HG03378 (cell line): ENCODE results near the gene CDKN2A.
"Not testable (repeated sequence)": the region's sequence is repeated elsewhere in the genome, so short reads cannot be mapped to it uniquely, and the experiment has no call there.

ENCODE experiments used
- ATAC-seq: cut with Tn5 transposase; IDR thresholded peaks from one replicate; pipeline ENCODE4 v1.9.1; 2021; ENCODE audit warnings: mild to moderate bottlenecking, moderate library complexity; ENCODE audit not compliant: unreplicated experiment

CDKN2A gene

DNA sequence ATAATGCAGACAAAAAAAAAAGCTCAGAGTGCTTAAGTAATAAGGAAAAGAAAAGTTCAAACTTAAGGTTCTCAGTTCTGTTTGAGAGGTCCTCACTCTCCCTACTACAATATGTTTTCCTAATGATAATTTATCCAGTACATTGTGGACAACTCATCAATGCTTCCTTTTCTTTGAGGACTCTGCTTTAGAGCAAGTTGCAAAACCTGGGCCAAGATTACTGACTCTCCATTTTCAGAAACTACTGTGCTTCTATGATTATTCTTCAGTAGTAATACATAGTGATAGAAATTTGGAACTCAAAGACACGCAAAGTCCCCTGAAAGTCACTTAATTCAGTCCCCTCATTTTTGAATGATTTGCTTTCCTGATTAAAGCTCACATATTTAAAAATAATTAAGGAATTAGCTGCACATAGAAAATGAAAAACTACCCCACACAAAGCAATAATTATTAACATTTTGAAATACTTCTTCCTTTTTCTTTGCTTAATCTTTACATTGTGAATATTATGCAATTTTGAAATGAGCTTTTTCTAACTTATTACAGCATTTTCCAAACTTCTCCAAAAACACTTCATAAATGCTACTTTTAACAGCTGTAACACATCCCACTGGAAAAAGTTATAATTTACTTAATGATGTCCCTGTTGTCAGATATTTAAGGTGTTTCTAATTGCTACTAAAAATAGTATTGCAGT, 11.2 kb downstream of the CDKN2A start:
- no peak for ATAC-seq

DNA sequence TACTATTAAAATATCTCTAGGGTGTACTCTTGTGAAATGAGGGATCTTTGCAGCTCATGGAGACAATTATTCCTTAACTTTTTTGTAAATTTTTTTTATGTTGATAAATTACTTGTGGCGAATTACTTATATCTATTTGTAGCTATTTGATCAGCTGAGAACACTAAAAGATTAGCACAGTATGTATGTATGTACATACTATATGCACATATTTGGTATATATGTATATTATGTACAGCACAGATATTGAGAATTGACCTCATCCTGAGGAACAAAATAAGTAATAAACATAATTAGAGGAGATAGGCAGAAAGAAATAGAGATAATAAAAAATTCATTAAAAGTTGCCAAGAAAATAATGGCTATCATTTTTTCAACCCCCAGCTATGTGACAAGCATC, 11.8 kb downstream of the CDKN2A start:
- ATAC-seq, result no peak

DNA sequence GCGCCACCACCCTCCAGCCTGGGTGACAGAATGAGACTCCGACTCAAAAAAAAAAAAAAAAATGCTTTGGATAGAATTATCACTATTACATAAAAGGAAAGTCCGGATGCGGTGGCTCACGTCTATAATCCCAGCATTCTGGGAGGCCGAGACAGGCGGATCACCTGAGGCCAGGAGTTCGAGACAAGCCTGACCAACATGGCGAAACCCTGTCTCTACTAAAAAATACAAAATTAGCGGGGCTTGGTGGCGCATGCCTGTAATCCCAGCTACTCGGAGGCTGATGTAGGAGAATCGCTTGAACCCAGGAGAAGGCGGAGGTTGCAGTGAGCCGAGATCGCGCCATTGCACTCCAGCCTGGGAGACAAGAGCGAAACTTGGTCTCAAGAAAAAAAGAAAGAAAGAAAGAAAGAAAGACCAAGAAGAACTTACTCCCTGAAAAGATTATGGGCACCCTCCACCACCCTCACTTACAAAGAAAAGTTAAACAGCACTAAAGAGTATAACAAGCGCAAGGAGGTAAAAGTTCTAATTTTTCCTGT, 17.8 kb downstream of the CDKN2A start:
- ATAC-seq, result no peak

DNA sequence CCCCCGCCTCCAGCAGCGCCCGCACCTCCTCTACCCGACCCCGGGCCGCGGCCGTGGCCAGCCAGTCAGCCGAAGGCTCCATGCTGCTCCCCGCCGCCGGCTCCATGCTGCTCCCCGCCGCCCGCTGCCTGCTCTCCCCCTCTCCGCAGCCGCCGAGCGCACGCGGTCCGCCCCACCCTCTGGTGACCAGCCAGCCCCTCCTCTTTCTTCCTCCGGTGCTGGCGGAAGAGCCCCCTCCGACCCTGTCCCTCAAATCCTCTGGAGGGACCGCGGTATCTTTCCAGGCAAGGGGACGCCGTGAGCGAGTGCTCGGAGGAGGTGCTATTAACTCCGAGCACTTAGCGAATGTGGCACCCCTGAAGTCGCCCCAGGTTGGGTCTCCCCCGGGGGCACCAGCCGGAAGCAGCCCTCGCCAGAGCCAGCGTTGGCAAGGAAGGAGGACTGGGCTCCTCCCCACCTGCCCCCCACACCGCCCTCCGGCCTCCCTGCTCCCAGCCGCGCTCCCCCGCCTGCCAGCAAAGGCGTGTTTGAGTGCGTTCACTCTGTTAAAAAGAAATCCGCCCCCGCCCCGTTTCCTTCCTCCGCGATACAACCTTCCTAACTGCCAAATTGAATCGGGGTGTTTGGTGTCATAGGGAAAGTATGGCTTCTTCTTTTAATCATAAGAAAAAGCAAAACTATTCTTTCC, 19.3 kb downstream of the CDKN2A start:
- ATAC-seq, result peak; percentile 49

DNA sequence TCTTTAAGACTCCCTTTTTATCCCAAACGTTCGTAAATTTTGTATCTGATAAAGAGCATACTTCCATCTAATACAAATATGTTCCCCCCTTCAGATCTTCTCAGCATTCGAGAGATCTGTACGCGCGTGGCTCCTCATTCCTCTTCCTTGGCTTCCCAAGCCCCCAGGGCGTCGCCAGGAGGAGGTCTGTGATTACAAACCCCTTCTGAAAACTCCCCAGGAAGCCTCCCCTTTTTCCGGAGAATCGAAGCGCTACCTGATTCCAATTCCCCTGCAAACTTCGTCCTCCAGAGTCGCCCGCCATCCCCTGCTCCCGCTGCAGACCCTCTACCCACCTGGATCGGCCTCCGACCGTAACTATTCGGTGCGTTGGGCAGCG, 19.9 kb downstream of the CDKN2A start:
- ATAC-seq, result no peak

DNA sequence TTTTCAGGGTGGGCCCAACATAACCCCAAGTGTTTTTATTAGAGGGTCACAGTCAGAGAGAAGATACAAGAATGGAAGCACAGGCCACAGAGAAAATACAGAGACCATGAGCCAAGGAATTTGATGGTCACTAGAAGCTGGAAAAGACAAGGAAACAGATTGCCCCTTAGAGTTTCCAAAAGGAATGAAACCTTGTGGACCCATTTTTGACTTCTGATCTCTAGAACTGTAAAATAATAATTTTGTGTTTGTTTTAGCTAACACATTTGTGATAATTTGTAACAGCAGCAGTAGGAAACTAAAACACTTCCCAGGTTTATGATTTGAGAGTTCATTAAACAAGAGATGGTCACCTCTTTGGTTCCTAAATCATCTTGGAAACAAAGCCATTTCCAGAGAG, 21.8 kb downstream of the CDKN2A start:
- no peak for ATAC-seq

DNA sequence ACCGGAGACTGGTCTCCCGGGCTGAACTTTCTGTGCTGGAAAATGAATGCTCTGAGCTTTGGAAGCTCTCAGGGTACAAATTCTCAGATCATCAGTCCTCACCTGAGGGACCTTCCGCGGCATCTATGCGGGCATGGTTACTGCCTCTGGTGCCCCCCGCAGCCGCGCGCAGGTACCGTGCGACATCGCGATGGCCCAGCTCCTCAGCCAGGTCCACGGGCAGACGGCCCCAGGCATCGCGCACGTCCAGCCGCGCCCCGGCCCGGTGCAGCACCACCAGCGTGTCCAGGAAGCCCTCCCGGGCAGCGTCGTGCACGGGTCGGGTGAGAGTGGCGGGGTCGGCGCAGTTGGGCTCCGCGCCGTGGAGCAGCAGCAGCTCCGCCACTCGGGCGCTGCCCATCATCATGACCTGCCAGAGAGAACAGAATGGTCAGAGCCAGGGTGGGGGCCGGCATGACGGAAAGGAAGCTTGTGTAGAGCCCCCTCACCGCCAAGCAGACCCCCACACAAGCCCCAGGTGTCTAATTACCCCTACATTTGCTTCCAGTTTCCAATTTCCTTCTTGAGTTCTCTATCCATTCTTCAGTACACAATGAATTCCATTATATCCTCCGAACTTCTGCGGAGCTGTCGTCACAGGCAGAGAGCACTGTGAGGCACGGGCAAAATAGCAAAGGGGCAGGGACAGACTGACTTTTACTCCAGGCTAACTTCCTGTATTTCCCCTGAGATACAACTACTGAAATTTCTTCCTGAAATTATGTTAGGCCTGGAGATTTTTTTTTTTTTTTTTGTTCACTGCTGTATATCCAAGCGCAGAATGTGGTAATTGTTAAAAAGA, 23.2 kb downstream of the CDKN2A start:
- no peak for ATAC-seq

DNA sequence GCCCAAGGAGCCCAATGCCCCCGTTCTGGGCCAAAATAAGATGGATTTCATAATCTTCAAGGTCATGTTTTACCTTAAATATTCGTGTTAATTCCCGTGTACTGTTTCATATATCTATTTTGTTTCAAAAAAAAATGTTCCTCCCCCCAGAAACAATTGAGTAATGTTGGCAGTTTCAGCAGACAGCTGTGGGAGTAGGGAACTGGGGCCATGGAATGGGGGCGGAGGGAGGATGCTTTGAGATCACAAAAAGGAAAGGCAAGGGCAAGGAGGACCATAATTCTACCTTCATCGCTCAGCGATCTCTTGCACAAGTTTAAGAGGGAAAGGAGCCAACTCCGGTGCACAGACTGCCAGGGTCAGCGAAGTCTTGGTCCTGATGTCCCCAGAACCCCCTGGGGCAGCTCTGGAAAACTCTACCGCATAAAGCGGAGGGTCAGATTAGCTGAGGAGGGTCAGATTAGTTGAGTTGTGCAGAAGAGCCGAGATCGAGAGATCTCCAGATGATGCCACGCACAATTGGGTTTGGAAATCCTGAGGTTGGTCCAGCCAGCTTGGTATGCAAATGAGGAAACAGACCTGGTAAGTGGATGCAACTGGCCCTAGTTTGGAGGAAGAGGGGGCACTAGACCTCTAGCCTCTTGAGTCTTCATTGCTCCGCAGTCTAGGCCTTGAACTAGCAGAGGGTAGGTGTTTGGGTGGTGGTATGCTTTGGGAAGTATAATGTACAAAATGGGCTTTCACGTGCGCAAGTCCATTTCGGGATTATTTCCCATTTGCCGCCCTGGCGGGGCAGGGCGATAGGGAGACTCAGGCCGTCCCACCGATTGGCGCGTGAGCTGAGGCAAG, 24.0 kb downstream of the CDKN2A start:
- no peak for ATAC-seq

DNA sequence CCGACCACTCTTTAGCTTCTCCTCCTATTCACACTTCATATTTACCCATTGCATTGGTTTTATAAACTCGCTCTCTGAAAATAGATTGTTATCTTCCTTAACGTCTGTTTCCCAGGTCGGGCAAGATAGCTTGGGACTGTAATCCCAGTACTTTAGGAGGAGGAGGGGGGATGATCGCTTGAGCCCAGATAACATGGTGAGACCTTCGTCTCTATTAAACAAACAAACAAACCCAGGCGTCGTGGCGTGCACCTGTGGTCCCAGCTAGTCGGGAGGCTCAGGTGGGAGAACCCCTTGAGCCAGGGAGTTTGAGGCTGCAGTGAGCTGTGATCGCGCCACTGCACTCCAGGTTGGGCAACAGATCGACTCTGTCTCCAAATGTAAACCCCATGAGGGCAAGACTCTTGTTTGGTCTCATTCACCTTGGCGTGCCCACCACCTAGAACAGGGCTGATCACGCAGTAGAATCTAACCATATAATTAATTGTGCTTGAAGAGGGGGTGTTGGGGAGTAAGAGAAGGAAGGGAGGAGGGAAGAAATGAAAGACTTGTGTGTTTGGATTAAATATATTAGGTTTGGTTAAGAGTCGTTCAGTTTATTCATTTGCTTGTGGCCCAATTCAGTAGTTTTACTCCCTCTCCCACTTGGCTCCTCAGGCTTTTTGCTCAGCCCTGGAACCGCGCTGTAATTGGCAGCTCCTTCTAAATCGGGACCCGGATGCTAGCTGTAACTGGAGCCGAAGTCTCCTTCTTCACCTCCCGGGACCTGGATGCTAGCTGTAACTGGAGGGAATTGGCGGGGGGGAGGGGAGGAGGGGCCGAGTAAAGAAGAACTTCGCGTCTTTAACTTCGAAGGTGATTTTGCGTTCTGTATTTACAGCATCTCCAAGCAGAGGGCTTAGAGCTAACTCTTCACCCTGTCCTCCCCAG, 24.9 kb downstream of the CDKN2A start:
- ATAC-seq, result no peak

DNA sequence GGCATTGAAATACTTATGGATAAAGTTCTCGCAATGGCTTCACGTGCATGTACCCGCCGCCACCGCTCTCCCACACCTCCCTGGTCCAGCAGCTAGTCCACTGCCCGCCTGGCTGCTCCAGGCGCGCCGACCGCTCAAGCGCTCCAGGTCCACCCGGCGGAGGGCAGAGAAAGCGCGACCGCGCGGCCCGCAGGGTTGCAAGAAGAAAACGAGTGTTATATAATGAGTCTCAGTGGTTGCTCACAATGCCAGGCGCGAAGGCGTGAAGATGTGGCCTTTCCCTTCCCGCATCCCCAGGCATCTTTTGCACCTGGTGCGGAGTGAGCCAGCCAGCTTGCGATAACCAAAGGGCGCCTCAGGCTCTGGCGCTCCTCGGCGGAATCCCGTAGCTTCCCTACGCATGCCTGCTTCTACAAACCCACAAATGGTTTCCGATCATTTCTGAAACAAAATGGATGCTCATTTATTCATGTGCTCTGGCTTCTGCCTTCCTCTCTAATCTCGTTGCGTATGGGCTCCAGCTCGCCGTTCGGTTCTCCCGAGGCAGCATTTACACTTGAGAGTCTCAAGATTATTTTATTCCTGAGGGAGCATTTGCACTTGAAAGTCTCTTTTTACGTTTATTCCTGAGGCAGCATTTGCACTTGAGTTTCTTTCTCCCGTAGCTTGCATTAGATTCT, 25.7 kb downstream of the CDKN2A start:
- ATAC-seq, result no peak

DNA sequence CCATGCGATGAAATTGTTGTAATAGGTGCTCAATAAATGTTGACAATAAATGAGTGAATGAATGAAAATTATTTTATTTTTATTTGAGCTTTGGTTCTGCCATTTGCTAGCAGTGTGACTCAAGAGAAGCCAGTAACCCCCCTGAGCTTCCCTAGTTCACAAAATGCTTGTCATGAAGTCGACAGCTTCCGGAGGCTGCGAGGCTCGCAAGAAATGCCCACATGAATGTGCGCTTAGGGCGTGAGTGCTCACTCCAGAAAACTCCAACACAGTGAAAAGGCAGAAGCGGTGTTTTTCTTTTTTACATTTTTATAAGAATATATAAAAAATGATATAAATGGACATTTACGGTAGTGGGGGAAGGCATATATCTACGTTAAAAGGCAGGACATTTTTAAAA, 26.5 kb downstream of the CDKN2A start:
- no peak for ATAC-seq

DNA sequence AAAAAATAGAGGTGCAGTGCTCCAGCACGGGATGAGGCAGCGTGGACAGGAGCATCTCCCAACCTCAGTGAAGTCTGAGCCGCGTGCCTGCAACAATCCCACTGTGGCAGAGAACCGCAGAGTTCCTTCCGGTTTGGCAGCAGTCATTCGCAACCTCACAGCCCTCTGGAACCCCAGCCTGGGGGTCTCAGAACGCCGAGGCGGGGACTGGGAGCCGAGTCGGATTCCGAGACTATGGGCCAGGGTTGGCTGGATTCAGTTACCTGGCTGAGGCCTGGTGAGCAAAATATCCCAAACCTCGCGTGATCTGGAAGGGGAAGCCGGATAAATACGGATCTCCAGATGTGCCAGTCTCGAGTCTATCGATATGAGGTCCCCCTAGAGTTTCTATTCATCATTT, 27.0 kb downstream of the CDKN2A start:
- ATAC-seq, result no peak

DNA sequence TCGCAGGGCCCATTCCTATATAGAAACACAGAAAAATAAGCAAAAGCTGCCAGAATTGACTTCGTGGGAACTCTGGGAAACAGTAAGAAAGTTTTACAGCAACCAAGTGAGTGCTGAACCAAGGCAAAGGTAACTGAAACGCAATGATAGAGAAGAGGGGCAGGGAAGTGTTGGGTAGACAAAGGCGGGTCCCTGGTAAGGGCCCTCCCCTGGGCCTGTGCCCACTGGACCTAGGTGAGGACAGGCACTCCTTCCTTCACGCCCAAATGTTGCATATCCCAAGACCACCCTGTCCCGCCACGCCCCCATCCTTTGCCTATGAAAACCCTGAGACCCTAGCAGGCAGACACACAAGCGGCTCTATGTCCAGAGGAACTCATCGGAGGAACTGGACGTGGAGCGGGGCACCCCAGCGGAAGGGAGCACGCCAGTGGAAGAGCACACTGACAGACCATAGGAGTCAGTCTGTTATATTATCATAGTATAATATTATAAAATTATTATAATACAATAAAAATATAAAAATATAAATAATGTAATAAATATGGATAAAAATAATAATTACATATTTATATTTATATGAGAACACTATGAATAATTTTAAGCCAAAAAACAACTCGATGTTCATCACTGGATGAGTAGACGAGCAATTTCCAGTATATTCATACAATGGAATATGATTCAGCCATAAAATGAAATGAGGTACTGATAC, 27.9 kb downstream of the CDKN2A start:
- no peak for ATAC-seq

DNA sequence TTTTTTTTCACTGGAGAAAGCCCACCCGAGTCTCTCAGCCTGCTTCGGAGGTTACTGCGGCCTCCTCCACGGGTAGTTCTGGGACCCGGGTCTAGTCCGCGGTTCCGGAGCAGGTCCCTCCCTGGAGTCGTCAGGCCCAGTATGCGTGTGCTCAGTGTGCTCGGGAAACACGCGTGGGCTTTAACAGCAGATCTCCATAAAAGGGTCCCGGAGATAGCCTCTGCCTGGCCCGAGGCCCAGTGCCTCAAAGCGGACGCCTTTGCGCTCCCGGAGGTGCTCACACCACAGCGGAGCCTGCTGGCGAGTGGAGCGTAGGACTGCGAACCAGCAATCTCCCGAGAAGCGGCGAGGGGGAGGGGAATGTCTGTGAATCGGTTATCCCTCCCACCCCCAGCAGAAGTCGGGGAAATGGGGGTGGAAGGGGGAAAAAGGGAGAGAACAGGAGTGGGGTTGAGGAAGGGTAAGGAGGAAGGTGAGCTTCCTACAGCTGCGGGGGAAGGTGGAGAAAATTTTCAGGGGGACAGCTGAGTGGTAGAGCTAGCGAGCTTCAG, 28.7 kb downstream of the CDKN2A start:
- ATAC-seq, result peak; percentile 56

DNA sequence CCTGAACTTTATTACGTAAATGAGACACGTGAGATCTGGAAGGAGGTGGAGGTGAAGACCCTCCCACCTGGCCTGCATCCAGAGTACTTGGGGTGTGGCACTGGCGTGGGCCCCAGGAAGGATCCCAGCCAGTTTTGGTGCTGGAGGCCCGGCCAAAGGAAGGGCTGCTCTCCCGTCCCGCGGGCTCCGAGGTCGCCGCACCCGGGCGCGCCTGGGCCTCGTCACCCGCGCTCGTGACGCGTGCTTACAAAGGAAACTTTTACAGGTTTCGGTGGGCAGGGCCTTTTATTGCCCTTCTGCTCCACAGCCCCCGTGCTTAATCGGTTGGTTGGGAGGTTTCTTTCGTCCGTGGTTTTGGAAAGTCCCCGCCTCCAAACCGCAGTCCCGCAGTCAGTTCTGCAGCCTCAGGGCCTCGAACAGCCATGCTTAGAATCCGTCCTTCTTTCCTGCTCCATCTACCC, 29.2 kb downstream of the CDKN2A start:
- ATAC-seq, result peak; percentile 81

DNA sequence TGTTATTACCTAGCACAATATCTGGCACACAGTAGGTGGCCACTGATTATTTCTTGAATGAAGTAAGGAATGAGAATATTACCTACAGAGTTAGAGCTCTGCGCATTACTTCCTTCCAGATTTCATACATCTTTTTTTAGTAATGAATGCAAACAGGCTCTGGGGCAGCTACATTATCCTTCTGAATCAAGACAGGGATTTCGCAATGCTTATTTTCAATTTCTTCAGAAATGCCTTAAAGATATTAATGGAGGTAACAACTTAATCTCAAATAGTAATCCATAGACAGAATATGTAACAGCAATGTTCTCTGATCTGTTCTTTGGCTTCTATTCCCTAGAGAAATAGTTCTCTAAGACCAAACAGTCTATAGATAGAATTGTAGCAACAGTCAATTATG, 32.6 kb downstream of the CDKN2A start:
- no peak for ATAC-seq

DNA sequence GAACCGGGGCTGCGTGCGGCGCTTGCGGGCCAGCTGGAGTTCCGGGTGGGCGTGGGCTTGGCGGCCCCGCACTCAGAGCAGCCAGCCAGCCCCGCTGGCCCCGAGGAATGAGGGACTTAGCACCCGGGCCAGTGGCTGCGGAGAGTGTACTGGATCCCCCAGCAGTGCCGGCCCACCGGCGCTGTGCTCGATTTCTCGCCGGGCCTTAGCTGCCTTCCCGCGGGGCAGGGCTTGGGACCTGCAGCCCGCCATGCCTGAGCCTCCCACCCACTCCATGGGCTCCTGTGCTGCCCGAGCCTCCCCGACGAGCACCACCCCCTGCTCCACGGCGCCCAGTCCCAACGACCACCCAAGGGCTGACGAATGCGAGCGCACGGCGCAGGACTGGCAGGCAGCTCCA, 34.9 kb downstream of the CDKN2A start:
- ATAC-seq, result not testable (repeated sequence)

DNA sequence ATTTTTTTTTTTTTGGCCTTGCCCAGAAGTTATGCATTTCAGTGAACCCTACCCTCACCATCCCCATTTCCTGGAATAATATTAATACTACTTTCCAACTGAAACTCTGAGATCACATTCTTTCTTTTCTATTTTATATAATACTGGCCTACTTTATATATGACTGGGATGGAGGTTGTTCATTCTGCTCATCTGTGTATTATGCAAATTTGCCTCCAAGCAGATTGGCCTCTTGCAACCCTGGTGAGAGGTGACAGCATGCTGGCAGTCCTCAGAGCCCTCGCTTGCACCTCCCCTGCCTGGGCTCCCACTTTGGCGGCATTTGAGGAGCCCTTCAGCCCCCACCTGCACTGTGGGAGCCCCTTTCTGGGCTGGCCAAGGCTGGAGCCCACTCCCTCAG, 35.4 kb downstream of the CDKN2A start:
- ATAC-seq, result no peak
